Measurements from ENCODE around the gene TNS1. TPM values are rescaled to one million over a fixed set of nuclear protein-coding genes. Genes with fewer than 3 reads are reported as not detected.

TNS1 gene
- polyA plus RNA-seq, 3 donors = 0.26 to 1.6 (median 1.5) TPM

- no peak overlapping the region for H3K27ac ChIP-seq (ENCODE audit: low read depth in 1 of 2, low read length in 2 of 2)
- peaks cover 0 to 4% of the 10 kb centered on the region in 2 donors for H3K4me1 ChIP-seq (ENCODE audit: control insufficient read depth in 1 of 2, insufficient read depth in 2 of 2, low read length in 2 of 2)
- intact Hi-C loops (cut with micrococcal nuclease) = no loop called here
- no peak overlapping the region for H3K9ac ChIP-seq (ENCODE audit: insufficient read depth, low read length, poor library complexity, severe bottlenecking)
- no peak overlapping the region for H3K4me3 ChIP-seq (replicated peaks in 1 of 3; ENCODE audit: low read depth in 2 of 3, low read length in 3 of 3)
- H3K4me2 ChIP-seq (replicated peaks; ENCODE audit: extremely low read depth, low read length, poor library complexity, severe bottlenecking) = no peak overlapping the region
- H3K27me3 ChIP-seq (ENCODE audit: control insufficient read depth in 2 of 2, insufficient read depth in 2 of 2, low read length in 2 of 2) = no peaks in the 10 kb centered on the region
- no peaks in the 10 kb centered on the region for H3K79me2 ChIP-seq (ENCODE audit: insufficient read depth, low read length)
- Mint-ChIP-seq H3K27ac (no peak overlapping the region), H3K4me3 (no peak overlapping the region), H3K27me3 (ENCODE audit: low read depth in 3 of 3) (peaks cover 0 to 1% (median 1%) of the 10 kb centered on the region in 3 donors), H3K9me3 (no peaks in the 10 kb centered on the region), H3K4me1 (peaks cover 3% of the 10 kb centered on the region), H3K36me3 (peaks cover 7 to 16% of the 10 kb centered on the region in 2 donors)
- H3K36me3 ChIP-seq (replicated peaks in 1 of 2; ENCODE audit: control insufficient read depth in 1 of 2, insufficient read depth in 2 of 2, low read length in 2 of 2) = peaks cover 0 to 2% of the 10 kb centered on the region in 2 donors
- TF ChIP-seq, protein P1, sequence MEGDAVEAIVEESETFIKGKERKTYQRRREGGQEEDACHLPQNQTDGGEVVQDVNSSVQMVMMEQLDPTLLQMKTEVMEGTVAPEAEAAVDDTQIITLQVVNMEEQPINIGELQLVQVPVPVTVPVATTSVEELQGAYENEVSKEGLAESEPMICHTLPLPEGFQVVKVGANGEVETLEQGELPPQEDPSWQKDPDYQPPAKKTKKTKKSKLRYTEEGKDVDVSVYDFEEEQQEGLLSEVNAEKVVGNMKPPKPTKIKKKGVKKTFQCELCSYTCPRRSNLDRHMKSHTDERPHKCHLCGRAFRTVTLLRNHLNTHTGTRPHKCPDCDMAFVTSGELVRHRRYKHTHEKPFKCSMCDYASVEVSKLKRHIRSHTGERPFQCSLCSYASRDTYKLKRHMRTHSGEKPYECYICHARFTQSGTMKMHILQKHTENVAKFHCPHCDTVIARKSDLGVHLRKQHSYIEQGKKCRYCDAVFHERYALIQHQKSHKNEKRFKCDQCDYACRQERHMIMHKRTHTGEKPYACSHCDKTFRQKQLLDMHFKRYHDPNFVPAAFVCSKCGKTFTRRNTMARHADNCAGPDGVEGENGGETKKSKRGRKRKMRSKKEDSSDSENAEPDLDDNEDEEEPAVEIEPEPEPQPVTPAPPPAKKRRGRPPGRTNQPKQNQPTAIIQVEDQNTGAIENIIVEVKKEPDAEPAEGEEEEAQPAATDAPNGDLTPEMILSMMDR (IDR thresholded peaks at IDR 0.05) = no peak
- DNase-seq = no peak
- no peaks in the 10 kb centered on the region for H4K20me1 ChIP-seq (ENCODE audit: insufficient read depth, low read length)
- H3K9me3 ChIP-seq (replicated peaks in 1 of 2; ENCODE audit: control insufficient read depth in 1 of 2, insufficient read depth in 1 of 2, low read length in 2 of 2) = no peaks in the 10 kb centered on the region
- H2AFZ ChIP-seq (ENCODE audit: insufficient read depth, low read depth, low read length, poor library complexity, severe bottlenecking) = no peak overlapping the region
- 100% methylated on average over 1 of the region's 6 CpGs for WGBS (ENCODE audit: insufficient coverage)
Measured at GRCh38 chr2:217826520-217826919, 176.3 kb downstream of the TNS1 start.

- H3K27ac ChIP-seq (ENCODE audit: low read depth in 1 of 2, low read length in 2 of 2) = no peak overlapping the region
- H3K79me2 ChIP-seq (ENCODE audit: insufficient read depth, low read length) = no peaks in the 10 kb centered on the region
- Mint-ChIP-seq H3K36me3 (peaks cover 4 to 12% of the 10 kb centered on the region in 2 donors), H3K27me3 (ENCODE audit: low read depth in 3 of 3) (peaks cover 0 to 1% (median 1%) of the 10 kb centered on the region in 3 donors), H3K27ac (no peak overlapping the region), H3K4me1 (peaks cover 3% of the 10 kb centered on the region), H3K4me3 (no peak overlapping the region), H3K9me3 (no peaks in the 10 kb centered on the region)
- peaks cover 0 to 2% of the 10 kb centered on the region in 2 donors for H3K36me3 ChIP-seq (replicated peaks in 1 of 2; ENCODE audit: control insufficient read depth in 1 of 2, insufficient read depth in 2 of 2, low read length in 2 of 2)
- no peak overlapping the region for H2AFZ ChIP-seq (ENCODE audit: insufficient read depth, low read depth, low read length, poor library complexity, severe bottlenecking)
- no peak overlapping the region for H3K4me2 ChIP-seq (replicated peaks; ENCODE audit: extremely low read depth, low read length, poor library complexity, severe bottlenecking)
- H4K20me1 ChIP-seq (ENCODE audit: insufficient read depth, low read length) = no peaks in the 10 kb centered on the region
- TF ChIP-seq, protein P1 (IDR thresholded peaks at IDR 0.05) = no peak
- H3K9me3 ChIP-seq (replicated peaks in 1 of 2; ENCODE audit: control insufficient read depth in 1 of 2, insufficient read depth in 1 of 2, low read length in 2 of 2) = no peaks in the 10 kb centered on the region
- DNase-seq = no peak
- H3K4me3 ChIP-seq (replicated peaks in 1 of 3; ENCODE audit: low read depth in 2 of 3, low read length in 3 of 3) = no peak overlapping the region
- H3K27me3 ChIP-seq (ENCODE audit: control insufficient read depth in 2 of 2, insufficient read depth in 2 of 2, low read length in 2 of 2) = no peaks in the 10 kb centered on the region
- peaks cover 0 to 4% of the 10 kb centered on the region in 2 donors for H3K4me1 ChIP-seq (ENCODE audit: control insufficient read depth in 1 of 2, insufficient read depth in 2 of 2, low read length in 2 of 2)
- intact Hi-C loops (cut with micrococcal nuclease) = no loop called here
- 88% methylated on average over 6 of the region's 8 CpGs for WGBS (ENCODE audit: insufficient coverage)
- no peak overlapping the region for H3K9ac ChIP-seq (ENCODE audit: insufficient read depth, low read length, poor library complexity, severe bottlenecking)
Measured at GRCh38 chr2:217825469-217826235, 177.1 kb downstream of the TNS1 start.

Data from CD14-positive monocyte (primary cell).